ENCODE results near the gene GALNT4.

GALNT4 gene

GRCh38 chr12:89492883-89493282 is 31.7 kb downstream of the GALNT4 start:
- Histone ChIP-seq H3K4me3 (ENCODE audit: low read depth in 1 of 2, low read length in 1 of 2) (no peak overlapping the region), H3K36me3 (peaks cover 46% of the 10 kb centered on the region), H3K9me3 (no peaks in the 10 kb centered on the region), H3K27ac (no peak overlapping the region), H3K27me3 (no peaks in the 10 kb centered on the region), H3K4me1 (ENCODE audit: control insufficient read depth in 1 of 2, insufficient read depth in 1 of 2, low read depth in 1 of 2, low read length in 1 of 2) (no peaks in the 10 kb centered on the region)
- TF ChIP-seq, protein P1, sequence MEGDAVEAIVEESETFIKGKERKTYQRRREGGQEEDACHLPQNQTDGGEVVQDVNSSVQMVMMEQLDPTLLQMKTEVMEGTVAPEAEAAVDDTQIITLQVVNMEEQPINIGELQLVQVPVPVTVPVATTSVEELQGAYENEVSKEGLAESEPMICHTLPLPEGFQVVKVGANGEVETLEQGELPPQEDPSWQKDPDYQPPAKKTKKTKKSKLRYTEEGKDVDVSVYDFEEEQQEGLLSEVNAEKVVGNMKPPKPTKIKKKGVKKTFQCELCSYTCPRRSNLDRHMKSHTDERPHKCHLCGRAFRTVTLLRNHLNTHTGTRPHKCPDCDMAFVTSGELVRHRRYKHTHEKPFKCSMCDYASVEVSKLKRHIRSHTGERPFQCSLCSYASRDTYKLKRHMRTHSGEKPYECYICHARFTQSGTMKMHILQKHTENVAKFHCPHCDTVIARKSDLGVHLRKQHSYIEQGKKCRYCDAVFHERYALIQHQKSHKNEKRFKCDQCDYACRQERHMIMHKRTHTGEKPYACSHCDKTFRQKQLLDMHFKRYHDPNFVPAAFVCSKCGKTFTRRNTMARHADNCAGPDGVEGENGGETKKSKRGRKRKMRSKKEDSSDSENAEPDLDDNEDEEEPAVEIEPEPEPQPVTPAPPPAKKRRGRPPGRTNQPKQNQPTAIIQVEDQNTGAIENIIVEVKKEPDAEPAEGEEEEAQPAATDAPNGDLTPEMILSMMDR (IDR thresholded peaks at IDR 0.05) = no peak

DNA sequence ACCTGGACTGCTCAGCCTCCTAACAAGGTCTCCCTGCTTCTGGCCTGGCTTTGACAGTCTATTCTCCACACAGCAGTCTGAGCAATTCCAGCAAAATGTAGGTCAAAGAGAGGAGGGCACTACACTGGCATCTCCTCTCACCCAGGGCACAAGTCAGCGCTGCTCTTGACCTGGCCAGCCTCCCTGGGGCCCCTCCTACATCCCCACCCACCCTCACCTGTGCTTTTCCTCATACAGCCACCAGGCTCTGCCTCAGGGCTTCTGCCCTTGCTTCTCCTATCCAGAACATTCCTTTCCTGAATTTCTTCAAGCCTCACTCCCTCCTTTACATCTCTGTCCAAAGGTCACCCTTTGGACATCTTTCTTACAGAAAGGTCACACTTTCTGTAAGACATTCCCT is 33.7 kb downstream of the GALNT4 start:
- H3K4me1 ChIP-seq (ENCODE audit: control insufficient read depth in 1 of 2, insufficient read depth in 1 of 2, low read depth in 1 of 2, low read length in 1 of 2) = no peaks in the 10 kb centered on the region
- no peak overlapping the region for H3K4me3 ChIP-seq (ENCODE audit: low read depth in 1 of 2, low read length in 1 of 2)
- no peak overlapping the region for H3K27ac ChIP-seq
- no peaks in the 10 kb centered on the region for H3K27me3 ChIP-seq
- TF ChIP-seq, protein P1 (IDR thresholded peaks at IDR 0.05) = no peak
- no peaks in the 10 kb centered on the region for H3K9me3 ChIP-seq
- peaks cover 47% of the 10 kb centered on the region for H3K36me3 ChIP-seq

- Histone ChIP-seq H3K27ac (no peak overlapping the region), H3K36me3 (peaks cover 49% of the 10 kb centered on the region), H3K27me3 (no peaks in the 10 kb centered on the region), H3K9me3 (no peaks in the 10 kb centered on the region), H3K4me3 (ENCODE audit: low read depth in 1 of 2, low read length in 1 of 2) (no peak overlapping the region), H3K4me1 (ENCODE audit: control insufficient read depth in 1 of 2, insufficient read depth in 1 of 2, low read depth in 1 of 2, low read length in 1 of 2) (peaks cover 0 to 1% of the 10 kb centered on the region in 2 experiments)
- TF ChIP-seq, protein P1 (IDR thresholded peaks at IDR 0.05) = no peak
Measured at GRCh38 chr12:89486264-89486663, 38.3 kb downstream of the GALNT4 start.

DNA sequence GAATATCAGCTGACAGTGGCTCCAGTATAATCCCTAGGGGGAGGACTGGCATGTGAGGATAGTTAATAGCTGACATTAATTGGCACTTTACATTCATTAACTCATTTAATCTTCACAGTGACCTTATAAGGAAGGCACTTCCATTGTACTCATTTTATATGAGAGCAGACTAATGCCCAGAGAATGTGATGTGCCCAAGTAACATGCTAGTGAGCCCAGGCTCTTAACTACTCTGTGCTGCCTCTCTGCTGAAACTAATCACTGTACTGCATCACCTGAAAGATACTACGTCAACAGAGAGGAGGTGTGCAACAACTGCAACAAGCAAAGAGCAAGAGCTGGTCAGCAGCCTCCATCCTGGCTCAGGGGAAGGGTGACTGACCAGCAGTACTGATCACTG is 40.1 kb downstream of the GALNT4 start:
- H3K9me3 ChIP-seq = no peaks in the 10 kb centered on the region
- TF ChIP-seq, protein P1 (IDR thresholded peaks at IDR 0.05) = no peak

DNA sequence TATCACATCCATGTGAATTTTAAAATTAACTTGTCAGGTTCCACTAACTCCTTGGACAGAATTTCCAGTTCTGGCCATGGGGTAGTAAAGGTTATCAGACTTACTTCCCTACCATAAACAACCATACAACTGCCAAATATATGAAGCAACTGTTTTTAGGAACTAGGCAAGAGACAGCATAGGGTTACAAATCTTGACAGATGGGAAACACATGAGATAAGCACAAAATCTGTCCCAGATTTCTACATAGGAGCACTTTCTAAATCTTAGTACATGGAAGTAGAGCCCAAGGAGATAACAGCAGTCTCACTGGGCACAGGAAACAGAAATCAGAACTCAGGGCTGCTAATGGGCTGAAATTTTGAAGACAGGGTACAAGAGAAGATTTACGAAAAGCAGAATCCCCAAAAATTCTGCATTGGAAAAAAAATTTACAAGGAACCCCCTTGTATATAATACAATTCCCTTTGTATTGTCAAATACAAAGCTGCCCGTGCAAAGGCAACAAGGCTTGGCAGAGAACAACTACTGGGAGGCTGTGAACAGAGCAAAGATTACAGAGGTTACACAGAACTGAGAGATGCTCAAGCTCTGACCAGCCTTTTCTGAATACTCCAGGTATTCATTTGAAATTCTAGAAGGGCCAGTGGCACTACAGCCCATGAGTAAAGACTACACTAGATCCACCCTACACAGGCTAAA is 43.2 kb downstream of the GALNT4 start:
- H3K36me3 ChIP-seq = peaks cover 12% of the 10 kb centered on the region
- TF ChIP-seq, protein P1 (IDR thresholded peaks at IDR 0.05) = no peak
- H3K9me3 ChIP-seq = no peaks in the 10 kb centered on the region
- H3K4me3 ChIP-seq (ENCODE audit: low read depth in 1 of 2, low read length in 1 of 2) = no peak overlapping the region
- no peaks in the 10 kb centered on the region for H3K27me3 ChIP-seq
- H3K4me1 ChIP-seq (ENCODE audit: control insufficient read depth in 1 of 2, insufficient read depth in 1 of 2, low read depth in 1 of 2, low read length in 1 of 2) = peaks cover 0 to 4% of the 10 kb centered on the region in 2 experiments
- H3K27ac ChIP-seq = no peak overlapping the region

More for the DNA sequence above, 40.1 kb downstream of the GALNT4 start:
- H3K27me3 ChIP-seq = no peaks in the 10 kb centered on the region
- H3K27ac ChIP-seq = no peak overlapping the region
- H3K36me3 ChIP-seq = peaks cover 31% of the 10 kb centered on the region
- no peak overlapping the region for H3K4me3 ChIP-seq (ENCODE audit: low read depth in 1 of 2, low read length in 1 of 2)
- H3K4me1 ChIP-seq (ENCODE audit: control insufficient read depth in 1 of 2, insufficient read depth in 1 of 2, low read depth in 1 of 2, low read length in 1 of 2) = peaks cover 0 to 4% of the 10 kb centered on the region in 2 experiments

Data from neutrophil (primary cell).